Stimulated activated CD4-positive, alpha-beta T cell treated with anti-CD3 and anti-CD28 coated beads, Interleukin-15, amount 100 ng/mL, for 24 hours (primary cell): ENCODE data around the gene PIP5K1A.

Experiments
- DNase-seq: peaks from one replicate; pipeline ENCODE4 v3.0.0-alpha.2; 2020

Gene PIP5K1A

GRCh38 chr1:151289080-151289935, 91.0 kb downstream of the PIP5K1A start:
- no peak for DNase-seq

GRCh38 chr1:151289991-151290708, 91.8 kb downstream of the PIP5K1A start:
- no peak for DNase-seq

GRCh38 chr1:151290709-151291303, 92.5 kb downstream of the PIP5K1A start:
- DNase-seq: no peak

- DNase-seq: no peak
Measured at GRCh38 chr1:151292207-151293030, 94.1 kb downstream of the PIP5K1A start.

GRCh38 chr1:151293093-151293492, 94.7 kb downstream of the PIP5K1A start:
- DNase-seq: no peak

DNA sequence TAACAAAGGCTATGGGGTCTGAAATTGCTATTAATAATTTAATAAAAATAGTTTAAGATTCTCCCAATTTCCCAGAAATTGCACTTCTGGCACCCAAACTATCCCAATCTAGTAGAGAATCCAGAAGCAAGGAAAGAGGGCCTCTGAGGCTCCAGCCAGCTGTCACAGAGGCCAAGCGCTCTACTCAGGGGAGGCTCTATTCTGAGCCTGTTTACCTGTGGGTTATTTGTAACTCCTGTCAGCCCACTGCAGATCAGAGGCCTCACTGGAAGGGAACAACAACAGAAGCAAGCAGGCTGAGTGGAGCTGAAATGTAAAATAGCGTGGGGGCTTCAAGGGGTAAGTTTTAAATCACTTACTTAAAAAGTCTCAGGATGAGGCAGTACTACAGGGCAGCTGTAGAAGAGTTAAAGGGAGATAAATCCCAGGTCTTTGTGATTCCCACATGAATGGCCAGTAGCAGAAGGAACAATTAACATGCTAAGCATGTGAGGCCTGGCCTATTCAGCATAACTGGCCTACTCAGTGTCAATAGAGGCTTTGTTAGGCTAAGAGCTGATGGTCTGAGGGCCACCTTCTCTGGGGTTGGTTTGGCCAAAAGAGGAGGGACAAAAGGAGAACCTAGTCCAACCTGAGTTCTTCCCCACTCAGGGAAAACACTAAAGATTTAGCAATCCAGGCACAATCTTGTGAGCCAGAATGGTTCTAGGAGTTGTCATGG, 96.5 kb downstream of the PIP5K1A start:
- no peak for DNase-seq
